Fibroblast of lung (primary cell): ENCODE data around the gene FAM111A. TPM values are rescaled to one million over a fixed set of nuclear protein-coding genes. Genes with fewer than 3 reads are reported as not detected.

Experiments used
- DNase-seq, 2 donors: peaks; one replicate each; pipeline versions ENCODE4 v3.0.0 to v3.0.0-alpha.2; 2010; ENCODE audit warnings: low read depth in 2 of 2
- H2AFZ ChIP-seq: 2 replicates; pipeline ENCODE4 v1.5.1; 2012; ENCODE audit warnings: low read length, control low read depth, inconsistent platforms
- H3K27ac ChIP-seq: 2 replicates; pipeline ENCODE4 v1.5.1; 2011; ENCODE audit warnings: low read length, control low read depth; ENCODE audit not compliant: insufficient read depth
- H3K27me3 ChIP-seq: 2 replicates; pipeline ENCODE4 v1.5.1; 2011; ENCODE audit warnings: mild to moderate bottlenecking, low read length; ENCODE audit not compliant: control insufficient read depth, insufficient read depth
- H3K36me3 ChIP-seq: 2 replicates; pipeline ENCODE4 v1.5.1; 2011; ENCODE audit warnings: low read length; ENCODE audit not compliant: control insufficient read depth, insufficient read depth
- H3K4me1 ChIP-seq: 2 replicates; pipeline ENCODE4 v1.5.1; 2011; ENCODE audit warnings: low read length; ENCODE audit not compliant: control insufficient read depth, insufficient read depth; ENCODE audit errors: extremely low read depth
- H3K4me2 ChIP-seq: 2 replicates; pipeline ENCODE4 v1.5.1; 2011; ENCODE audit warnings: low read length, control low read depth; ENCODE audit not compliant: insufficient read depth; ENCODE audit errors: extremely low read depth
- H3K4me3 ChIP-seq, 4 experiments: fragments of 200-600 bp in 1 of 4; sonication (generic) in 1 of 4; replicated peaks in 1 of 4; 2 replicates each; pipeline ENCODE4 v1.5.1; 2011 to 2016; ENCODE audit warnings: low read length in 4 of 4, low read depth in 3 of 4, mild to moderate bottlenecking in 3 of 4, control low read depth in 2 of 4, inconsistent platforms in 1 of 4, mixed read lengths in 1 of 4; ENCODE audit not compliant: insufficient read depth in 1 of 4; ENCODE audit errors: control extremely low read depth in 1 of 4
- H3K79me2 ChIP-seq: 2 replicates; pipeline ENCODE4 v1.5.1; 2012; ENCODE audit warnings: mild to moderate bottlenecking, low read length, inconsistent platforms; ENCODE audit not compliant: control insufficient read depth, insufficient read depth
- H3K9ac ChIP-seq: 2 replicates; pipeline ENCODE4 v1.5.1; 2011; ENCODE audit warnings: mild to moderate bottlenecking, low read length, control low read depth; ENCODE audit not compliant: insufficient read depth
- H3K9me3 ChIP-seq: 2 replicates; pipeline ENCODE4 v1.5.1; 2012; ENCODE audit warnings: low read depth, low read length; ENCODE audit not compliant: control insufficient read depth, insufficient read depth
- H4K20me1 ChIP-seq: 2 replicates; pipeline ENCODE4 v1.5.1; 2011; ENCODE audit warnings: low read length; ENCODE audit not compliant: control insufficient read depth, insufficient read depth; ENCODE audit errors: extremely low read depth
- EZH2 ChIP-seq: IDR thresholded peaks from 2 replicates; pipeline ENCODE4 v1.5.1; 2012; ENCODE audit warnings: low read length, control low read depth, mild to moderate bottlenecking; ENCODE audit errors: missing control alignments
- polyA plus RNA-seq, 2 donors: library from polyadenylated mRNA; depleted of rRNA in 1 of 2; stranded (reverse) in 1 of 2; unstranded in 1 of 2; fragments of >200 nt; gene quantifications; 2 replicates each; pipeline ENCODE4 v1.2.1, GENCODE V29; 2011 to 2012; ENCODE audit warnings: missing spikeins in 1 of 2
- total RNA-seq: library from RNA; depleted of rRNA; stranded (reverse); fragments of >200 nt; gene quantifications from 2 replicates; pipeline ENCODE4 v1.2.1, GENCODE V29; 2014
- TF ChIP-seq, protein P1 (sequence below), 2 donors: IDR thresholded peaks in 1 of 2; conservative IDR thresholded peaks in 1 of 2; 1 replicate in 1 of 2; 2 replicates in 1 of 2; pipeline ENCODE4 v1.5.1; 2011 to 2012; ENCODE audit warnings: low read length in 2 of 2, control low read depth in 1 of 2, inconsistent platforms in 1 of 2, low read depth in 1 of 2, mild to moderate bottlenecking in 1 of 2

FAM111A gene
- total and polyA plus RNA-seq, 2 donors (not counting 1 experiment from before 2014, with no cell fraction given), result 27.1 to 42.3 TPM

DNA sequence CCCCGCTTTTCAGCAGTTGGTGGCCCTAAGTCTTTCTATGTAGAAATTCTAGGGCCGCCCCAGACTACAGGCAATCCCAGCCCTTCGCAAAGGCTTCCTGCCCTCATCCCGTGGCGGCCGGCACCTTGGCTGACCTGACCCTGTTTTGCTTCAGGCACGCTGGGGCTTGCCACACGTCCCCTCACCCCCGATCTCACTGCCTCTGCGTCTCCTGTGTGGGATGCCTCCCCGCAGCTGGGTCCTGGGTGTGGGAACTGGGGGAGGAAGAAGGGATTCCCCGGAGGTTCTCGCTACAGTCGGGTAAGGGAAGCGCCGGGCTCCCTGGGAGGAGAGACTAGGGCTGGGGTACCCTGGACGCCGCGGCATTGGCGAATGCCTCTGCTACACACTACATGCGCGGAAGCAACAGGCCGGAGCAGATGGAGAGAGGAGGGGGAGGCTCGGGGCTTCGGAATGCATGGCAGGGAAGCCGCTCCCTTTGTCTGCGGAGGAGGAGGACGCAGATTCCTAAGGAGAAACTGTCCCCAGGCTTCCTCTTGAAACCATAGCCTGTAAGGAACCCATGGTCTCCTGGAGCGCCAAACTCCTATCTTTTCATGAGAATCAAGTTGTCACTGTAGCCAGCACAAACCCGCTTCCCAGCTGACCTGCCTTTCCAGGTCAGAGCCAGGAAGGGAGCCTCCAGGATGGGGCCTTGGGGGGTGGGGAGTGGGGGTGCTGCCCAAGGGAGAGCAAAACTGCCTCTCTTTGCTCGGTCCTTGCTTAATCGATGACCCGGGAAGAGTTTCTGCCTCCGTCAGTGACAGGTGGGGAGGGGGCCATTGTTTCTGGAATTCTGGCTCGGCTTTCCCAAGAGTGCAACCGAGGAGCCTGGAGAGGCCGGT lies 30.7 kb downstream of the FAM111A start:
- H3K9me3 ChIP-seq, result no peaks in the 10 kb centered on the region
- no peaks in the 10 kb centered on the region for H3K27me3 ChIP-seq
- H4K20me1 ChIP-seq, result no peaks in the 10 kb centered on the region
- no peaks in the 10 kb centered on the region for H3K36me3 ChIP-seq
- TF ChIP-seq, protein P1, sequence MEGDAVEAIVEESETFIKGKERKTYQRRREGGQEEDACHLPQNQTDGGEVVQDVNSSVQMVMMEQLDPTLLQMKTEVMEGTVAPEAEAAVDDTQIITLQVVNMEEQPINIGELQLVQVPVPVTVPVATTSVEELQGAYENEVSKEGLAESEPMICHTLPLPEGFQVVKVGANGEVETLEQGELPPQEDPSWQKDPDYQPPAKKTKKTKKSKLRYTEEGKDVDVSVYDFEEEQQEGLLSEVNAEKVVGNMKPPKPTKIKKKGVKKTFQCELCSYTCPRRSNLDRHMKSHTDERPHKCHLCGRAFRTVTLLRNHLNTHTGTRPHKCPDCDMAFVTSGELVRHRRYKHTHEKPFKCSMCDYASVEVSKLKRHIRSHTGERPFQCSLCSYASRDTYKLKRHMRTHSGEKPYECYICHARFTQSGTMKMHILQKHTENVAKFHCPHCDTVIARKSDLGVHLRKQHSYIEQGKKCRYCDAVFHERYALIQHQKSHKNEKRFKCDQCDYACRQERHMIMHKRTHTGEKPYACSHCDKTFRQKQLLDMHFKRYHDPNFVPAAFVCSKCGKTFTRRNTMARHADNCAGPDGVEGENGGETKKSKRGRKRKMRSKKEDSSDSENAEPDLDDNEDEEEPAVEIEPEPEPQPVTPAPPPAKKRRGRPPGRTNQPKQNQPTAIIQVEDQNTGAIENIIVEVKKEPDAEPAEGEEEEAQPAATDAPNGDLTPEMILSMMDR (conservative IDR thresholded peaks at IDR 0.05 in 1 of 2, IDR thresholded peaks at IDR 0.05 in 1 of 2; ENCODE audit: low read depth in 1 of 2, low read length in 2 of 2), result no peak
- TF ChIP-seq EZH2, result no peak
- DNase-seq, result peak in 1 of 2 donors; percentile 30
- peak overlapping the region; percentile 94 for H3K4me2 ChIP-seq
- peak overlapping the region; percentile 12 for H3K27ac ChIP-seq
- H3K9ac ChIP-seq, result peak overlapping the region; percentile 39
- peak overlapping the region; percentile 75 for H2AFZ ChIP-seq
- peak overlapping the region; percentile 28 to 70 (median 68) for H3K4me3 ChIP-seq
- H3K4me1 ChIP-seq, result peaks cover 7% of the 10 kb centered on the region
- H3K79me2 ChIP-seq, result peaks cover 1% of the 10 kb centered on the region

DNA sequence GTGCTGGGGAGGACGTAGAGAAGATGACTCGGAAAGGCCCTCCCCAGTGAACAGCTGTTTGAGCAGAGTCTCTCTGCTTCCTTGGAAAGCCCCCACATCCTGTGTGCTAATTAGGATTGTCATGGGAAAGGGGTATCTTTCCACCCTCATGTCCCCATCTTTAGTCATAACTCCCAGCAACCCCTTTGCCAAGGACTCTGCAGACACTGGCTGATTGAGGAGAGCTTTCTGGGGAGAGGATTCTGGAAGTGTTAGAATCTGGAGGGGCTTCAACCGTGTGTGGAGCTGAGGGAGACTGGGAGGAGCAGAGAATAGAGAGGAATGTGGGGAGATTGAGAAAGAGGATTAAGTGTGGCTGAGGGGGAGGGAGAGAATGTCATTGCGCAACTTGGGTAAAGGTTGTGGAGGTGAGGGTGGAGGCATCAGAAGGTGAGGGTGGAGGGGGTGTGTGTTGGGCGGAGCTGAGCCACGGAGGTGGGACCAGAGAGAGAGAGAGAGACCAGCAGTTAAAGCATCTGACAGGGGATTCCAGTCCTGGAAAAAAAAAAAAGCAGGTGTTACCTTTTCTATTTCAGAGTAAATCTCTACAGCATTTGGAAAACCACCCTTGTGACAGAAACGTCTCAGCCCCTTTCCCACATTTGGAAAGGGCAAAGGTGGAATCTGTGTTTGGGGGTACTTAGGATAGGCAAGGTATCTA lies 31.5 kb downstream of the FAM111A start:
- Histone ChIP-seq H3K4me2 (peak overlapping the region; percentile 94), H3K9ac (no peak overlapping the region), H2AFZ (no peak overlapping the region), H3K4me1 (peaks cover 7% of the 10 kb centered on the region), H3K9me3 (no peaks in the 10 kb centered on the region), H3K4me3 (peak overlapping the region in 2 of 4 experiments; percentile 67 to 70), H3K27me3 (no peaks in the 10 kb centered on the region), H3K79me2 (peaks cover 1% of the 10 kb centered on the region), H3K27ac (no peak overlapping the region), H4K20me1 (no peaks in the 10 kb centered on the region), H3K36me3 (no peaks in the 10 kb centered on the region)
- peak in 1 of 2 donors; percentile 7 for DNase-seq
- TF ChIP-seq, protein P1 (conservative IDR thresholded peaks at IDR 0.05 in 1 of 2, IDR thresholded peaks at IDR 0.05 in 1 of 2; ENCODE audit: low read depth in 1 of 2, low read length in 2 of 2), result no peak
- no peak for TF ChIP-seq EZH2

DNA sequence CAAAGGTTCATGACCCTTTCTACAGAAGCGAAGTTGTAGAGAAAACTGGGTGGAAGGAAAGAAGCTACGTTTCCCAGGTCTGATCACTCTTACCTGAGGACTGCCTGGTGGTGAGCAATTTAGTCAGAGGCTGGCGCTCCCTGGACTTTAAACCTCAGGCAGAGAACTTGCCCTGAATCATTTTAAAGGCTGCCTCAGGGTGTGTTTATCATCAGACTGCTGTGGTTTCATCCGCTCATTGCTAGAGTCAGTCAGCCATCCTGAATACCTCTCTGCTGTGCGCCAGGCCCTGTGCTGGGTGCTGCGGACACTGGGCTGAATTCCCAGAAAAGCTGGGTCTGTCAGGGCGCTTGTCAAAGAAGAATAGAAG lies 32.0 kb downstream of the FAM111A start:
- no peak for TF ChIP-seq EZH2
- TF ChIP-seq, protein P1 (conservative IDR thresholded peaks at IDR 0.05 in 1 of 2, IDR thresholded peaks at IDR 0.05 in 1 of 2; ENCODE audit: low read depth in 1 of 2, low read length in 2 of 2), result no peak
- H4K20me1 ChIP-seq, result no peaks in the 10 kb centered on the region
- peak in 1 of 2 donors; percentile 39 for DNase-seq
- H3K27ac ChIP-seq, result no peak overlapping the region
- H3K79me2 ChIP-seq, result peaks cover 1% of the 10 kb centered on the region
- H3K4me3 ChIP-seq, result peak overlapping the region in 1 of 4 experiments; percentile 70
- H3K36me3 ChIP-seq, result no peaks in the 10 kb centered on the region
- H3K4me1 ChIP-seq, result peaks cover 7% of the 10 kb centered on the region
- no peaks in the 10 kb centered on the region for H3K27me3 ChIP-seq
- H2AFZ ChIP-seq, result no peak overlapping the region
- H3K4me2 ChIP-seq, result no peak overlapping the region
- H3K9me3 ChIP-seq, result no peaks in the 10 kb centered on the region
- no peak overlapping the region for H3K9ac ChIP-seq
